Osteoblast (primary cell): ENCODE measurements around the gene OR8G1. TPM values are rescaled to one million over a fixed set of nuclear protein-coding genes. Genes with fewer than 3 reads are reported as not detected.

Experiments
- DNase-seq: peaks from one replicate; pipeline ENCODE4 v3.0.0; 2011; ENCODE audit warnings: low spot score, mixed read lengths; ENCODE audit not compliant: insufficient read length; ENCODE audit errors: missing footprints
- H2AFZ ChIP-seq: 2 replicates; pipeline ENCODE4 v1.6.0; 2011; ENCODE audit warnings: mild to moderate bottlenecking, low read length
- H3K27ac ChIP-seq: 2 replicates; pipeline ENCODE4 v1.5.1; 2011; ENCODE audit warnings: mild to moderate bottlenecking, low read depth, low read length, moderate library complexity
- H3K27me3 ChIP-seq: 2 replicates; pipeline ENCODE4 v1.6.0; 2012; ENCODE audit warnings: mild to moderate bottlenecking, control low read depth, inconsistent platforms, low read length, moderate library complexity; ENCODE audit not compliant: insufficient read depth
- H3K36me3 ChIP-seq: 2 replicates; pipeline ENCODE4 v1.5.1; 2011; ENCODE audit warnings: mild to moderate bottlenecking, low read length, control low read depth, moderate library complexity; ENCODE audit not compliant: insufficient read depth
- H3K4me1 ChIP-seq: 2 replicates; pipeline ENCODE4 v1.5.1; 2011; ENCODE audit warnings: mild to moderate bottlenecking, low read length, control low read depth, moderate library complexity; ENCODE audit not compliant: insufficient read depth
- H3K4me2 ChIP-seq: 2 replicates; pipeline ENCODE4 v1.6.0; 2011; ENCODE audit warnings: mild to moderate bottlenecking, low read length; ENCODE audit not compliant: insufficient read depth
- H3K4me3 ChIP-seq: fragments of 200-600 bp; sonication (generic); 3 replicates; pipeline ENCODE4 v1.5.1; 2012; ENCODE audit warnings: mild to moderate bottlenecking, low read length, inconsistent platforms; ENCODE audit not compliant: insufficient read depth
- H3K79me2 ChIP-seq: 2 replicates; pipeline ENCODE4 v1.6.0; 2012; ENCODE audit warnings: mild to moderate bottlenecking, low read length, control low read depth, inconsistent platforms; ENCODE audit not compliant: insufficient read depth
- H3K9me3 ChIP-seq: 2 replicates; pipeline ENCODE4 v1.5.1; 2011; ENCODE audit warnings: low read depth, low read length, control low read depth
- H4K20me1 ChIP-seq: 2 replicates; pipeline ENCODE4 v1.6.0; 2012; ENCODE audit warnings: mild to moderate bottlenecking, low read length, control low read depth; ENCODE audit not compliant: insufficient read depth
- CTCF ChIP-seq: IDR thresholded peaks from 2 replicates; pipeline ENCODE4 v1.5.1; 2011; ENCODE audit warnings: mild to moderate bottlenecking, low read depth, low read length, moderate library complexity; ENCODE audit errors: extremely low read depth
- total RNA-seq: library from RNA; depleted of rRNA; stranded (reverse); fragments of >200 nt; gene quantifications from 2 replicates; pipeline ENCODE4 v1.2.3, GENCODE V29; 2012

OR8G1 gene
- total RNA-seq: not detected in 2 replicates

- H3K36me3 ChIP-seq: no peaks in the 10 kb centered on the region
- H3K4me3 ChIP-seq: no peak within 1 kb of the TSS
- H3K27me3 ChIP-seq: no peaks in the 10 kb centered on the region
- no peaks in the 10 kb centered on the region for H3K79me2 ChIP-seq
- H3K4me2 ChIP-seq: no peak within 1 kb of the TSS
- no peaks in the 10 kb centered on the region for H4K20me1 ChIP-seq
- no peaks in the 10 kb centered on the region for H3K9me3 ChIP-seq
- H3K27ac ChIP-seq: no peak within 1 kb of the TSS
- no peak within 1 kb of the TSS for H2AFZ ChIP-seq
- no peaks in the 10 kb centered on the region for H3K4me1 ChIP-seq
- TF ChIP-seq CTCF: no peak
- DNase-seq: no peak
Measured at GRCh38 chr11:124240621-124241397, at the start of gene OR8G1. OR8G1 (plus strand) TSS chr11:124241095; CDS start chr11:124249676, 8,581 bp downstream.

GRCh38 chr11:124193221-124194010, 47.5 kb upstream of the OR8G1 start:
- DNase-seq: no peak
- no peaks in the 10 kb centered on the region for H3K79me2 ChIP-seq
- H3K27ac ChIP-seq: no peak overlapping the region
- no peak overlapping the region for H3K4me2 ChIP-seq
- TF ChIP-seq CTCF: no peak
- no peaks in the 10 kb centered on the region for H4K20me1 ChIP-seq
- H3K27me3 ChIP-seq: no peaks in the 10 kb centered on the region
- H3K4me1 ChIP-seq: no peaks in the 10 kb centered on the region
- no peaks in the 10 kb centered on the region for H3K9me3 ChIP-seq
- H2AFZ ChIP-seq: no peak overlapping the region
- H3K4me3 ChIP-seq: no peak overlapping the region
- H3K36me3 ChIP-seq: no peaks in the 10 kb centered on the region

- no peaks in the 10 kb centered on the region for H3K4me1 ChIP-seq
- no peak overlapping the region for H2AFZ ChIP-seq
- H3K36me3 ChIP-seq: no peaks in the 10 kb centered on the region
- no peaks in the 10 kb centered on the region for H3K9me3 ChIP-seq
- DNase-seq: peak; percentile 67
- H3K27ac ChIP-seq: no peak overlapping the region
- H3K4me3 ChIP-seq: no peak overlapping the region
- H3K79me2 ChIP-seq: no peaks in the 10 kb centered on the region
- no peak overlapping the region for H3K4me2 ChIP-seq
- no peaks in the 10 kb centered on the region for H4K20me1 ChIP-seq
- no peak for TF ChIP-seq CTCF
- H3K27me3 ChIP-seq: no peaks in the 10 kb centered on the region
Measured at GRCh38 chr11:124194293-124195188, 46.4 kb upstream of the OR8G1 start.
